ENCODE measurements around the gene CCDC13.

CCDC13 gene

DNA sequence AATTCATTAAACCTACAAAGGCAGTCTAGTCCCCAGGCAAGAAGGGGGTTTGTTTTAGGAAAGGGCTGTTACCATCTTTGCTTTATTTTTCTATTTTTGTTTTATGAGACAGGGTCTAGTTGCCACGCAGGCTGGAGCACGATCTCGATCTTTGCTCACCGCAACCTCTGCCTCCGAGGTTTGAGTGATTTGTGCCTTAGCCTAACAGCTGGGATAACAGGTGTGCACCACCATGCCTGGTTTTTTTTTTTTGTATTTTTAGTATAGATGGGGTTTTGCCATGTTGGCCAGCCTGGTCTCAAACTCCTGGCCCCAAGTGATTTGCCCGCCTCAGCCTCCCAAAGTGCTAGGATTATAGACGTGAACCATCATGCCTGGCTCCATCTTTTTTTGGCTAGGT, 26.3 kb upstream of the CCDC13 start:
- DNase-seq (ENCODE audit: low read depth) = no peak

GRCh38 chr3:42796332-42796885, 23.4 kb upstream of the CCDC13 start:
- no peak for DNase-seq (ENCODE audit: low read depth)

- no peak for DNase-seq (ENCODE audit: low read depth)
Measured at GRCh38 chr3:42795621-42796181, 22.6 kb upstream of the CCDC13 start.

DNA sequence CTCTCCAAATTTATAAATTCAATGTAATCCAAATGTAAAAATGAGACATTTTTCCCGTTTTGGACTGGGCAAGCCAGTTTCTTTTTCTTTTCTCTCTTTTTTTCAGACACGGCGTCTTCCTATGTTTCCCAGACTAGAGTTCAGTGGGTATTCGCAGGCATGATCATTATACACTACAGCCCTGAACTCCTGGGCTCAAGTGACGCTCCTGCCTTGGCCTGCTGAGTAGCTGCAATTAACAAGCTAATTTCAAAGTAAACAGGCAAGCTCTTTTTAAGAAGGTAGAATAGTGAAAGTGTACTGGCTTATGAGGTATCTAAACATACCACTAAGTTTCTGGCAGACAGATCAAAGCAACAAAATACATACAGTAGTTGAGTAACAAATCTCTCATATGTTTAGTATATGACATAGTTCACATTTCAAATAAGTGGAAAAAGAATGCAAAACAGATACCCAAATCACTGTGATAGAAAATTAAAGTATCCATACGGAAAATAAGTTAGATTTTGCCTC, 17.7 kb upstream of the CCDC13 start:
- DNase-seq (ENCODE audit: low read depth) = no peak

DNA sequence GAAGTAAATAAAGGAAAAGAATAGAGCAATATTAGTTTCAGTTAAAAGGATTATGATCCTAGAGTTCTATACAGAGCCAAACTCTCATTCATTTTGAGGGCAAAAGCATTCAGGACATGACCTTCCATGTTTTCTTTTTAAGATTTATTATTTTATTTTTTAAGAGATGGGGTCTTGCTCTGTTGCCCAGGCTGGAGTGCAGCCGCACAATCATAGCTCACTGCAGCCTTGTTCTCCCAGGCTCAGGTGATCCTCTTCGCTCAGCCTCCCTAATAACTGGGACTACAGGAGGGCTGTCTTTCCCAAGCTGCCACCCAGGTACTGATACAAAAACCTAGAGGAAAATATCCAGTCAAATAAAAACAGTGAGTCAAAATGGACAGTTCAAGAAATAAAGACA, 13.6 kb upstream of the CCDC13 start:
- DNase-seq (ENCODE audit: low read depth) = no peak

DNA sequence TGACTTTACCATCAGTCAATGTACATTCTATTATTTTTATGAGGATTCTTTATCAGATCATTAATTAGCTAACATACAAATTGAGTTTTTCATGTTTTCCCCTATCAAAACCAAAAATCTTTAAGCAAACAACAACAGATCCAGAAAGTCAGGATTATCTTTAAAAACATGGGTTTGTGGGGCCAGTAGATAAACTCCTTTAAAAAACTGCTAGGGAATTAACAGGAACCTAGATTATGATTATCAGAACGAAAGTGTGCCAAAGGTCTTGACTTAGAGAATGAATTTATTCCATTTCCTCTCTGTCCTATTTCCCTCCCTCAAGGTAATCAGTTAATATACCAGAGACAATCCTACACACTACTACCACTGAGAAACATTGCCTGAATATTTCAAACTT, 13.2 kb upstream of the CCDC13 start:
- no peak for DNase-seq (ENCODE audit: low read depth)

GRCh38 chr3:42780892-42781700, 8.0 kb upstream of the CCDC13 start:
- DNase-seq (ENCODE audit: low read depth) = no peak

- DNase-seq (ENCODE audit: low read depth) = no peak
Measured at GRCh38 chr3:42780398-42780797, 7.3 kb upstream of the CCDC13 start.

DNA sequence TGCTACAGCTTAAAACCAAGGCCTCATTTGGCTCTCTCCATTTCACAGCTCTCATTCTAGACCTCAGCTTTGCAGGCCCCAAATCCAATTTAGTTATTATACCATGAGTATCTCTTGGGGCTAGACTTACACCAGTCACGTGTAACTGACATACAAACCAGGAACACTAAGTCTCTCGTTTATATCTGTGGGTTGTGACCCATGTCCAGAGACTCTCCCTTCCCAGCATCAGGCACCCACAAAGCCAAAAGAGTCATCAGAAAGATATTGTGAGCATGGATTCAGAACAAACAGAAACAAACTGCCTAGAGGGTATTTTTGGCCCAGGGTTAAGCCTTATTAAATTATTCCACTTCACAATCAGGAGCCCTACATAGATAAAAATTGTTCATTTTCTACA, 5.6 kb upstream of the CCDC13 start:
- no peak for DNase-seq (ENCODE audit: low read depth)

DNA sequence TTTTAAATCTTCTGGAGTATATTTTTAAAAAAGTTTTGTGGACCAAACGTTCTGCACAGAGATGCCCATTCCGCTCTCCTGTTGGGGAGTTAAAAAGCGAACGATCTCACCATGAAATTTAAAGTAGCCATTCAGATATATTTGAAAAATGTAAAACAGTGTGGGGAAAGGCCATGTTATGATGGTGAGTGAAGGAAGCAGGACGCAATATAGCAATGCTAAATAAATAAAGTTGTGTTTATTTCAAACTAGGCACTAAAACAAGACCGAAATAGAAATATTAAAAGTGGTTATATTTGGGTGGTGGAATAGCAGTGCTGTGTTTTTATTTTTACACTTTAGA, 327 bp upstream of the CCDC13 start:
- DNase-seq (ENCODE audit: low read depth) = no peak

DNA sequence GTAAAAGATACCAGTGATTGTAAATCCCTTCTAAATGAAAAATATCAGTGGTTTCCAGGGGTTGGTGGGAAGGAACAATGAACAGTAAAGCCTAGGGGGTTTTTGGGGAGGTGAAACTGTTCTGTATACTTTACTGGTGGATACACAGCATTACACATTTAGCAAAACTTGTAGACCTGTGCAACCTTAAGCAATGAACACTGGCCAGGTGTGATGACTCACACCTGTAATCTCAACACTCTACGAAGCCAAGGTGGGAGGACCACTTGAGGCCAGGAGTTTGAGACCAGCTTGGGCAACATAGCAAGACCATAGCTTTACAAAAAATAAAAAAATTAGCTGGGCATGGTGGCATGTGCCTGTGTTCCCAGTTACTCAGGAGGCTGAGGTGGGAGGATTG, 1.8 kb downstream of the CCDC13 start:
- no peak for DNase-seq (ENCODE audit: low read depth)

GRCh38 chr3:42769477-42770131, 3.4 kb downstream of the CCDC13 start:
- no peak for DNase-seq (ENCODE audit: low read depth)

- DNase-seq (ENCODE audit: low read depth) = no peak
Measured at GRCh38 chr3:42764561-42765295, 8.3 kb downstream of the CCDC13 start.

GRCh38 chr3:42764115-42764514, 8.9 kb downstream of the CCDC13 start:
- DNase-seq (ENCODE audit: low read depth) = no peak

- DNase-seq (ENCODE audit: low read depth) = no peak
Measured at GRCh38 chr3:42763021-42763420, 10.0 kb downstream of the CCDC13 start.

DNA sequence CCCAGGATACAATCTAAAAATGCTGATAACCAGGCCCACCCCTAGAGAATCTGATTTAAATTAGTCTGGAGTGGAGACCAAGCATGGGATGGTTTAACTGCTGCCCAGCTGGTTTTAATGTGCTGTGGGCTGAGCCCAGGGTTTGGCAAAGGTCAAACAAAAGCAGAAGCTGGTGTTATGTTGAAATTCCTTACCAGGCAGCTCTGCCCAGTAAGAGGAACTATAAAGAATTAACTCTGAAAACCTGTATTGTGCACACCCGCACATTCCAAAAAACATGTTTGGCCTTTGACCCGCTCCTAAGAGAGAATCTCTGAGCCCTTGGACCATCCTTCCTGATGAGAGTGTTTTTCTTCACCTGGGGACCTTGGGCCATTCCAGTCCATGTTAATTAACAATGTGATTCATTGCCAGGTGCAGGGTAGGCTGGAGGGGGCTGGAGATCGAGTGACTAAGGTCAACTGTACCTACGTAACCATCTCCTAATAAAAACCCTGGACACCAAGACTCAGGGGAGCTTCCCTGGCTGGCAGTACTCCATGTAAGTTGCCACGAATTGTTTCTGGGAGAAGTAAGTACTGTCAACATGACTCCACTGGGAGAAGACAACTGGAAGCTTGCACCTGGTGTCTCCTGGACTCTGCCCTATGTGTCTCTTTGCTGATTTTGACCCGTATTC, 10.9 kb downstream of the CCDC13 start:
- no peak for DNase-seq (ENCODE audit: low read depth)

DNA sequence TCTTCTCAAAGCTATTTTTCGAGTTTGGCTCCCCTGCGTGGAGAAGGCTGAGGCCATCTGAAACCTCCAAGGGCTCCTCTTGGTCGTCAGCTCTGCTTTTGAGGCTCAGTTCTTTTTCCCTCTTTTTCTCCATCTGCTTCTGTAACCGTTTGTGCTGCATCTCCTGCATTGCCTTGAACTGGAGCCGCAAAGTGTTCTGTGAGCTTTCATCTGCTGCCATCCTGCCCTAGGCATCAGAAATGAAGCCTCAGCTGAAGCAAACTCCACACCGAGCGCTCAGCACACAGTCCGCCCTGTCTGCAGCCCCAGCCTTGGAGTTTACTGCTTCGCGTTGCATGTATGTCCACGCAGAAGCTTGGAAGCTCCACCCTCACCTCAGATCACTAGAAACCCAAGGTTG, 14.9 kb downstream of the CCDC13 start:
- no peak for DNase-seq (ENCODE audit: low read depth)

GRCh38 chr3:42756681-42757213, 16.3 kb downstream of the CCDC13 start:
- DNase-seq (ENCODE audit: low read depth) = no peak

GRCh38 chr3:42755681-42756578, 17.1 kb downstream of the CCDC13 start:
- DNase-seq (ENCODE audit: low read depth) = no peak

- no peak for DNase-seq (ENCODE audit: low read depth)
Measured at GRCh38 chr3:42753757-42754156, 19.3 kb downstream of the CCDC13 start.
